Stimulated activated CD8-positive, alpha-beta memory T cell treated with anti-CD3 and anti-CD28 coated beads, Interleukin-4, amount 100 ng/mL, for 24 hours (primary cell): ENCODE results near the gene MYCL.
"Not testable (repeated sequence)": the region's sequence is repeated elsewhere in the genome, so short reads cannot be mapped to it uniquely, and the experiment has no call there.

Experiments used
- DNase-seq: peaks from one replicate; pipeline ENCODE4 v3.0.0-alpha.2; 2020; ENCODE audit warnings: low read depth

The MYCL gene

DNA sequence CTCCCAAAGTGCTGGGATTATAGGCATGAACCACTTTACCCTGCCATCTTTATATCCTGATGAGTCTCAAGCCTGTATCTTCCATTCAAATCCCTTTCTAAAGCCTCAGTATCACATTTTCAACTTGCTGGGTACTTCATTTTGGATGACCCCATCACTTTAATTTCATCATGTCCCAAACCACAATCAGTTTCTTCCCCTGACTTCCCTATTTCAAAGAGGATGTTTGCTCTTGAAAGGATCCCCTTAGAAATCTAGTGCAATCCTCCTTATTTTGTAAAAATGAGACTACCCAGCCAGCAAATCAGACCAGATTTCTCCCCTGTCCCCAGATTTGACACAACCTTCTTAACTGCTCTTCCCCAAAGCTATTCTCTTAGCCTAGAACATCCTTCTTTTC, 11.4 kb downstream of the MYCL start:
- no peak for DNase-seq

DNA sequence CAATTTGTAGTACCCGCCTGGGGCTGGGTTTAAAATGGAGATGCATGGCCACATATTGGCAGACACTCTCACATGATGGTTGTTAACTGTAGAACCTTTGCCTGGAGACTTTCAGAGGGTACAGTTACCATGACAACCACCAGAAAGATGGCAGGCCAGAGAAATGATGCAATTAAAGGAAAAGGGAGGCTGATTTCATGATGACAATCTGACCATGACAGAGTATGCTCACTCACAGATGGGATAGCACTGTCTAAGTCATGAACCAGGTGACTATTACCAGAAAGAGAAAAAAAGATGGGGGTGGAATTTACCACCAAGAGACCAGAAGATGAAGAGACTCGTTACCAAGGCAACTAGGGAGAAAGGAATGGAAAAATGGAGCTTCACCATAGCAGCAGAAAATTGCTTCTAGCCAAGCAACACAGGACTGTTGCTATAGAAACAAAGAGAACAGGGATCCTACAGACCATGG, 14.9 kb downstream of the MYCL start:
- no peak for DNase-seq

DNA sequence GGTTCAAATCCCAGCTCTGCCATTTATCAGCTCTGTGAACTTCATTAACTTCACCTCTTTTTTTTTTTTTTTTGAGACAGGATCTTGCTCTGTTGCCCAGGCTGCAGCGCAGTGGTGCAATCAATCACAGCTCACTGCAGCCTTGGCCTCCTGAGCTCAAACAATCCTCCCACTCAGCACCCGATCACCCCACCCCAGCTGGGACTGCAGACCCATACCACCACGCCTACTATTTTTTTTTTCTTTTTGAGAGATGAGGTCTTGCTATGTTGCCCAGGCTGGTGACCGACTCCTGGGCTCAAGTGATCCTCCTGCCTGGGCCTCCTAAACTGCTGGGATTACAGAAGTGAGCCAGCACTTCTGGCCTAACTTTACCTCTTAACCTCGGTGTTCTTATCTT, 16.2 kb downstream of the MYCL start:
- no peak for DNase-seq

DNA sequence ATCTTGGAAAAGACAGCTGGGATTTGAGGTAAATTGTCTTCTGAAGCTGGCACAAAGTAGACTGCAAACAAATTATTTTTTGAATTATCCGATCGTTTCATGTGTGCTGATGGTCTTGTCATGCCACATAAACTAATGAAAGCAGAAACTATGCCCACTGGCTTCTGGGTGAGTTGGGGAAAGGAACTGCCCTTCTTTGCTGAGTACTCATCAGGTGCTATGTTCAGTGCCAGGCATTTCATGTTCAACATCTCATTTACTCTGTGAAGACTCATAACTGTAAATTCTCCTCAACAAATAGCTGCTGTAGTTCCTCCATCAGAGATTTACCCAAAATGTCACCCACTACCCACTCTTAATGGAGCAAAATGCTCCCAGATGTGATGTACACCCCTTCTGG, 19.6 kb downstream of the MYCL start:
- no peak for DNase-seq

DNA sequence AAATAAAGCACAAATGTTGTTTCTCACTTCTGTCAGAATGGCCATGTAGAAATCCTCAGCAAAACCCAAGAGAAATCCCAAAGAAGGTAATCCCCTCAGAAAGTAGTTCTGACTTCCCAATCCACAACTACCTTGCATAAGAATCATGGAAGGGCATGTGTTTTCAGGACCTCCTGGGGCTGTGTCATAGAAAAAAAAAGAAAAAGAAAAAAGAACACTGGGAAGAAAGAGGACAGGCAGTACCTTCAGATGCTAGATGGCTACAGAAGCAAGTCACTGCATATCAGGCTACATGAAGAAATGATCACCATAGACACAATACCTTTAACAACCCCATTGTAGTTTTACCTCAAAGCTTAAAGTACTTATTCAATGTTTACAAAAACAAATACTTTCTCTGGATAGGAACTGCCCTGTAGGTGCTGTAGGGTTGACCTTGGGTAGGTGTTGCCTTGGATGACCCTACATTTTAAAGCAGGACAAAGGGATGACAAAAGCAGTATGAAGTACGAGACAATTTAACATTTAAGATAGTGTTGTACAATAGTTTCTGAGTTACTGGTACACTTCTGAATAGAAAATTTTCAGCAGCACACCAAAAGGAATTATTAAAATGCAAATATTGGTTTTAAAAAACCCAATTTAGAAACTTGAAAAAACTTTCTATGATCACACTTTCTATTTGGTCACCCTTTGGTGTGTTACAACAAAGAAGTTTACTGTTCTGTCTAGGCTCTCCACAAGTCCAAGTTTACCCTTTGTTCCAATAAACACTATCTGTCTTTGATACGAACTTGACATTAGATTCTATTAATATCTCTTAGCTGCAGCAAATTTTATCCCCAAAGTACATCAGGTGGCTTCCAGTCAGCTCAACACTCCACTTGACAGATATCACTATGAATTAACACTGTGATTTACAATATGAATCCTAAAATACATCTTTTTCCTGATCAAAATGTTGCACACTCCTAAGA, 23.4 kb downstream of the MYCL start:
- DNase-seq = no peak

DNA sequence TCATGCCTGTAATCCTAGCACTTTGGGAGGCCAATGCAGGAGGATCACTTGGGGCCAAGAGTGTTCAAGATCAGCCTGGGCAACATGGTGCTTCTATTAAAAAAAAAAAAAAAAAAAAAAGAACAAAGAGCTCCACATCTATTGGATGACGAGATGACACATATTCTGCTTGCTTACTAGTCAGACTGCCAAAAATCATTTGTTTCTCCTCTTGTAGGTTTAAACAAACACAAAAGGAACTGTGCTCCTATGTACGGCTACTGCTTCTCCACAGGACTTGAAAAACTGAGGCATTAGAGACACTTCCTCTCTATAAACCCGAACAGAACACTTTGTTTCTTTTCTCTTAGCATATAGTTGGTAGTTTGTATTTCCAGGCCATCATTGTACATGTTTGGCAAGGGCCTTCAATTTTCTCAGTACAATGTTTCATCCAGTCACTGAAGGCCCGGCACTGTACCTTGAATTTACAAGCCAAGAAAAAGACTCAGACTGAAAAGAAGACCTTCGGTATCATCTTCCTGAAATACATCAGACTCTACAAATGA, 24.4 kb downstream of the MYCL start:
- no peak for DNase-seq

DNA sequence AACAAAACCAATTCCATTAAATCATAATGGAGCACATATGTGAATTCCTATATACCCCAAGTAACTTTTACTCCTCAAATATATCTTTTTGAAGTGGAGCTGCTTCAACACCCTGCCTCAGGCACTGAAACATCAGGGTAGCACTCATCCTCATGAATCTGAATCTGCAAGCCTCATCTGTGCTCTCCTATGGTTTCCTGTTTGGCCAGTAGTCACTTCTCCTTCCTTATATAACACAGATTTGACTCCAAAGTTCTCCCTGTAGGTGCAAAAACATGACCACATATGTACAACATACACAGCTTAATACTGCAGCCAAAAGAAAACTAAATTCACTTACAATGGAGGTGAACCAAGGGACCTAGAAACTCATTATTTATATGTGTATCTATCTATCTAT, 25.6 kb downstream of the MYCL start:
- no peak for DNase-seq

DNA sequence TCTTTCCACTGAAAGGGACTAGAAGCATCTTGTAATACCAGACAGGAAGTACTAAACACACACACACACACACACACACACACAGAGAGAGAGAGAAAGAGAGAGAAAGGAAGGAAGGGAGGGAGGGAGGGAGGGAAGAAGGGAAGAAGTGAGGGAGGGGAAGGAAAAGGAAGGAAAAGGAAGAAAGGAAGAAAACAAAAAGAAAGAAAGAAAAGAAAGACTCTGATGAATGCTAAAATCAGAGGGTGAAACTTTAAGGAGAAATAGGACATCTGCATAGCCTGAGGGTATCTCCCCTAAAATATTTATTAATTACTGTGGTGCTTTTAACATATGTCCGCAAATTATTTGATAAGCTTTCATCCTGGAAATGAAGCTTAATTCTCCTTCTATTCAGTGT, 29.0 kb downstream of the MYCL start:
- no peak for DNase-seq

DNA sequence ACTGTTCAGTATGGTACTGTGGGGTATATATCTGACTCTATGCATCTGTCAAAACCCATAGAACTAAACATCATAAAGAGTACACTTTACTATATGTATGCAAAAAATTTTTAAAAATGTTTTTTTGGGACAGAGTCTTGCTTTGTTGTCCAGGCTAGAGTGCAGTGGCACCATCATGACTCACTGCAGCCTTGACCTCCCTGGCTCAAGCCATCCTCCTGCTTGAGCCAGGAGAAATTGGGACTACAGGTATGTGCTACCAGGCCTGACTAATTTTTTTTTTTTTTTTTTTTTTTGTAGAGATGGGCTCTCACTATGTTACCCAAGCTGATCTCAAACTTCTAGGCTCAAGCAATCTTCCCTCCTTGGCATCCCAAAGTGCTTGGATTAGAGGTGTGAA, 29.9 kb downstream of the MYCL start:
- no peak for DNase-seq

DNA sequence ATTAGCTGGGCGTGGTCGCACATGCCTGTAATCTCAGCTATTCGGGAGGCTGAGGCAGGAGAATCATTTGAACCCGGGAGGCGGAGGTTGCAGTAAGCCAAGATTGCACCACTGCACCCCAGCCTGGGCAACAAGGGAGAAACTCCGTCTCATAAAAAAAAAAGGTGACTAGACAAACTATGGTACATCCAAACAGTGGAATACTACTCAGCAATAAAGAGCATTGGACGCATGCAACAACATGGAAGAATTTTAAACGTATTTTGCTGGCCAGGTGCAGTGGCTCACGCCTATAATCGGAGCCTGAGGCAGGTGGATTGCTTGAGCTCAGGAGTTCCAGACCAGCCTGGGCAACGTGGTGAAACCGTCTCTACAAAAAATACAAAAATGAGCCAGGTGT, 30.7 kb downstream of the MYCL start:
- not testable (repeated sequence) for DNase-seq

DNA sequence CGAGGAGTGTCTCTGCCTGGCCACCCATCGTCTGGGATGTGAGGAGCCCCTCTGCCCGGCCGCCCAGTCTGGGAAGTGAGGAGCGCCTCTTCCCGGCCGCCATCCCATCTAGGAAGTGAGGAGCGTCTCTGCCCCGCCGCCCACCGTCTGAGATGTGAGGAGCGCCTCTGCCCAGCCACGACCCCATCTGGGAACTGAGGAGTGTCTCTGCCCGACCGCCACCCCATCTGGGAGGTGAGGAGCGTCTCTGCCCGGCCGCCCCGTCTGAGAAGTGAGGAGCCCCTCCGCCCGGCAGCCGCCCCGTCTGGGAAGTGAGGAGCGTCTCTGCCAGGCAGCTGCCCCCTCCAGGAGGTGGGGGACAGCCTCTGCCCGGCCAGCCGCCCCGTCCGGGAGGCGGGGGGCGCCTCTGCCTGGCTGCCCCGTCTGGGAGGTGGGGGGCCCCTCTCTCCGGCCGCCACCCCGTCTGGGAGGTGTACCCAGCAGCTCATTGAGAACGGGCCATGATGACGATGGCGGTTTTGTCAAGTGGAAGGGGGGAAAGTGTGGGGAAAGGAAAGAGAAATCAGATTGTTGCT, 32.1 kb downstream of the MYCL start:
- not testable (repeated sequence) for DNase-seq

DNA sequence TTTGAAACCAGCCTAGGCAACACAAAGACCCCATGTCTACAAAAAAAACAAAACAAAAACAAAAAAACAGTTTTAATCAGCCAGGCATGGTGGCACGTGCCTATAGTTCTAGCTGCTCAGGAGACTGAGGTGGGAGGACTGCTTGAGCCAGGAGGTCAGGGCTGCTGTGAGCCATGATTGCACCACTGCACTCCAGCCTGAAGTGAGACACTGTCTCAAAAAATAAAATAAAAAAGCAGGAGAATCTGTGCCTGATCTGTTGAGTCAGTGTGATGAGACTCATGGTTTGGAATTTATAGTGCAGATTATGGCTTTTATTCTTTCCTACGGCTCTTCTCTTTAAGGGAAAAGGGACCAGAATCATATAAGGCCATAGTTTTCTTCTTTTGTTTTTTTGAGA, 35.0 kb downstream of the MYCL start:
- DNase-seq = no peak

DNA sequence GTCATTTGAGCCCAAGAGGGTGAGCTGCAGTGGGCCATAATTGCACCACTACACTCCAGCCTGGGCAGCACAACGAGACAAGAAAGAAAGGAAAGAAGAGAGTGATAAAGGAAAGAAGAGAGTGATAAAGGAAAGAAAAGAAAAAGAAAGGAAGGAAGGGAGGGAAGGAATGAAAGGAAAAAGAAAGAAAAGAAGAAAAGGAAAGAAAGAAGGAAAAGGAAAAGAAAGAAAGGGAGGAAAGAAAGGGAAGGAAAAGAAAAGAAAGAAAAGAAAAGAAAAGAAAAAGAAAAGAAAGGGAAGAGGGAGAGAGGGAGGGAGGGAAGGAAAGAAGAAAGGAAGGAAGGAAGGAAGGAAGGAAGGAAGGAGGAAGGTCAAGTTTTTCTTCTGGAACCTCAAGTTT, 36.0 kb downstream of the MYCL start:
- no peak for DNase-seq

DNA sequence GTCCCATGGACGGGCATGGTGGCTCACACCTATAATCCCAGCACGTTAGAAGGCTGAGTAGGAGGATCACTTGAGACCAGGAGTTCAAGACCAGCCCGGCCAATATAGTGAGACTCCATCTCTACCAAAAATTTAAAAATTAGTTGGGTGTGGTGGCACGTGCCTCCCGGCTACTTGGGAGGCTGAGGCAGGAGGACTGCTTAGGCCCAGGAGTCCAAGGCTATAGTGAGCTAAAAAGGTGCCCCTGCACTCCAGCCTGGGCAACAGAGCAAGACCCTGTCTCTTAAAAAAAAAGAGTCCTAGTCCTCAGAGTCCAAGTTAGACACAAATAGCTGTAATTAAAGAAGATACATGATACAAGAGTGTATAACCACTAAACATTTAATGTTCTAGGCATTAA, 38.5 kb downstream of the MYCL start:
- no peak for DNase-seq

DNA sequence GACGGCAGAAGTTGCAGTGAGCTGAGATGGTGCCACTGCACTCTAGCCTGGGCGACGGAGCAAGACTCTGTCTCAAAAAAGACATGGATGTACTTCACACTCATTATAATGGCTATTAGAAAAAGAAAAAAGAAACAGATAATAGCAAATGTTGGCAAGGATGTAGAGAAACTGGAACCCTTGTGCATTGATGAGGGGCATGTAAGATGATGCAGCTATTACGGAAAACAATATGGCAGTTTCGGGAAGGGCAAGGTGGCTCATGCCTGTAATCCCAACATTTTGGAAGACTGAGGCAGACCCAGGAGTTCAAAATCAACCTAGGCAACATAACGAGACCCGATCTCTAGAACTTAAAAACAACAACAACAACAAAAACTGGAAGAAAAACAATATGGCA, 40.7 kb downstream of the MYCL start:
- DNase-seq = no peak

DNA sequence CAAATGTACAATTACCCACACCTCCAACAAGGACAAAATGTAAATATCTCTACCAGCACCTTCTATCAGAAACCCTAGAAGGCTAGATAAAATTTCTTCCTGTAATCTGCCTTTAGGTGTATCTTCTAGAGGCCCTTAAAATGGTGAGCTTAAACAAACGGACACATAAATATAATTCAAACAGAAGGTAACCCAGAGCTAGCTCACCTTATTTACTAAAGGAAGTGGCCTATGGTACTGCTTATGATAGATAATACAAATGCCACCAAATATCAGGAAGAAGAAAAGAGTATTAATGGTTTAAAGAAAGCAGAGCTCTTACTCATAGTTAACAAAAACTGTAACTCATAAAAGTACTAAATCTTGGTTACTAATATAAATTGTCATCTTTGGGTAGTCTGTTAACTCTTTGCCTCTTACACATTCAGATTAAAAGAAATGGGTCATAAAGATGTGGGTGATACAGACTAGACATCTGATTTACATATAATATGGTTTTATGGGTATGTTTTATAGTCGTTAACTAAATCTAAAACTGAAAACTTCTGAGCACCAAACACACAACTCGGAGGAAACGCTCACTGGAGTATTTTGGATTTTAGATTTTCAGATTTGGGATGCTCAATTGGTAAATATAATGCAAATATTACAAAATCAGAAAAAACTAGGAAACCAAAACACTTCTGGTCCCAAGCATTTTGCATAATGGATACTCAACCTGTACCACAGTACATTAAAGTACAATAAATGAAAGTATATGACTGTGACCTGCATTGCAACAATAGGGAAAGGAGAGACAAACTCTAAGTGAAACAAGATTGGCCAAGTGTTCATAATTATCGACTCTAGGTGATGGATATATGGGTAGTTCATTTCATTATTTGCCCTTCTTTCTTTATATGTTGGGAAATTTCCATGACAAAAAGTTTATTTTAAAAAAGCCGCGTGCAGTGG, 41.6 kb downstream of the MYCL start:
- DNase-seq = no peak

DNA sequence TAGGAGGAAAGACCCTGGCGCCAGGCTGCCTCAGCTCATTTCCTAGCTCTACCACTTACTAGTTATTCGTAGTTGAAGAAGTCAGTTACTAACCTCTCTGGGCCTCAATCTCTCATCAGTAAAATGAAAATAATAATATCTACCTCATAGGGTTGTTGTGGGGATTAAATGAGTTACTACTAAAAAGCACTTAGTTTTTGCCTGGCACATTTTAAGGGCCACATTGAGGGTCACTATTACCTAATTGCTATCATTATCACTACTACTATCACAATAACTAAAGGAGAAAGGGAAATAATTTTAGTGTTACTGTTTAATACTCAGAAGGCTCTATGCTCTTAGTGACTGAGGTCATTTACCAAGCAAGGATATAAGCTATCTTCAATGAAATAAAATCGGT, 43.4 kb downstream of the MYCL start:
- DNase-seq = no peak

DNA sequence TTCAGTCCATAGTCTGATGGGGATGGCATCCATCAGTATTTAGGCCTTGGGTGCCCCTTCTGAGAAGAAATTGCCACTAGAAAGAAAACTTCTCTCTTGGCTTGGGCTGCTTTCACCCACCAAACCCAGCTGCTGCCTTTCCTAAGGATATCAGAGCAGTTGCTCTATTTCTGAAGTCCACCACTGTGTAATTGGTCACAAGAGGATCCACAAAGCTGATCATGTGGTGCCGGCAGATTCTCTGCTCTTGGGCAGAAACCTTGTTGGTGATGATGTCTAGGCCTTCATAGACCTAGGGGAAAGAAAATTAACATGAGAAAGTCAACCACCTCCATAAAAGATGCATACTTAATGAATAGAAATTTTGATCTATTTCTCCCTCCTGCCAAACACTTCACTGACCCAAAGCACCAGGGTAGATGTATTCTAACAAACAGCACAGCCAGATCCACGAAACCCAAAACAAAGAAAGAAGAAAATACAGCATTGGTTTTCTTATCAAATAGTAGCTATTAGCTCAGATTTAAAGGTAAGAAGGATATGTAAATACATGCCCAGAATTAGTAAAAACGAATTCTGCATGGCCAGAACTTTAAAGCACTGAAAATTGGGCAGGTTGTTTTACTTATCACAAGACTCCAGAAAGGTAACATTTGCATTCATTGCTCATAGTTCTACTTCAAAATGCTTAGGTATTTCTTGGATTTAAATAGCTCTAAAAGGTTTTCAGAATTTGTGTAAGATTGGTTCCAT, 44.4 kb downstream of the MYCL start:
- DNase-seq = no peak

DNA sequence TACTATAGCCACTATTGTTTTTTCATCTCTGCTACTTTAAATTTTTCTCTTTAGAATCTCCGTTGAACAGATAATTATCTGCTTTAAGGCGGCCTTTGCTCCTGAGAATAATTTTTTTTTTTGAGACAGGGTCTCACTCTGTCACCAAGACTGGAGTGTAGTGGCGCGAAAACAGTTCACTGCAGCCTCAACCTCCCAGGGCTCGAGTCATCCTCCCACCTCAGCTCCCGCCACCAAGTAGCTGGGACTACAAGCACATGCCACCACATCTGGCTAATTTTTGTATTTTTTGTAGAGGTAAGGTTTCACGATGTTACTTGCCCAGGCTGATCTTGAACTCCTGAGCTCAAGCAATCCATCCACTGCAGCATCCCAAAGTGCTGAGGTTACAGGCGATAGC, 47.0 kb downstream of the MYCL start:
- DNase-seq = no peak

DNA sequence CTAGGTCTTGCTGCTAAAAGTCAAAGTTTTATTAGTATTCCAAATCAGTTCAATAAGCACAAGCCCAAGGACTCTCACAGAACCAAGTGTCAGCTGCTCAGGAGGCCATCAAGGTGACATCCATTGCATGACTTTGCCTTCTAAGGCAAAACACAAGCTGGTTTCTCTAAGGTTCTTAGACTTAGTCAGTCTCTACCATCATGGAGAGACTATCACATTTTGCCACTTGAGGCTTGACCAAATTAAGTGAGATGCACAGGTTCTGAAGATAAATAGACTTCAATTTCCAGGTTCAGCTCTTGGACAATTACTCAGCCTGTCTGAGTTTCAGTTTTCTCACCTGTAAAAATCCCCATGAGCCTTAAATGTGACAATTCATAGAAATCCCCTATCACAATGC, 47.4 kb downstream of the MYCL start:
- no peak for DNase-seq

DNA sequence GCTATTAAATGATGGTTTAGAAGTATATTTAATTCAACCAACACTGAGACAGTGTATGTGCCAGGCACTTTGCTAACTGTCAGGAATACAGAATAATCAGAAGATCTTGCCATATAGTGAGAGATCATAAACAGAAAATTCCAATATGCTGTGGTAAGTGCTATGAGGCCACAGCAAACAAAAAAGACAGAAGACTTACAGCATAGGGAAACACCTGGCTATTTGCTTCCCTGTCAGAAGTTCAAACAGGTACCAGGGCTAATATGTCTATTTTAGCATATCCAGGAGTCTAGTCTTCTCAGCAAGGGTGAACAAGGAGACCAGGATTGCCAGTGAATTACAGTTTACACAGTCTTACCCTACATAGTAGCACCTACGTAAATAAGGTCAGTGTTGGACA, 48.8 kb downstream of the MYCL start:
- no peak for DNase-seq
